Left ventricle myocardium inferior (tissue), 1 donor: ENCODE results near the gene STX2. TPM values are rescaled to one million over a fixed set of nuclear protein-coding genes. Genes with fewer than 3 reads are reported as not detected.

Experiments used
- DNase-seq: peaks from one replicate; pipeline ENCODE4 v3.0.0-alpha.2; 2020
- H3K27ac ChIP-seq: fragments of 200-600 bp; replicated peaks from 2 replicates; pipeline ENCODE4 v1.8.0; 2021
- H3K27me3 ChIP-seq: fragments of 200-600 bp; 2 replicates; pipeline ENCODE4 v1.8.0; 2021; ENCODE audit warnings: low read depth
- H3K36me3 ChIP-seq: fragments of 200-600 bp; 2 replicates; pipeline ENCODE4 v1.8.0; 2021
- H3K4me1 ChIP-seq: fragments of 200-600 bp; 2 replicates; pipeline ENCODE4 v1.8.0; 2021
- H3K4me3 ChIP-seq: fragments of 200-600 bp; 2 replicates; pipeline ENCODE4 v1.8.0; 2021; ENCODE audit warnings: mild to moderate bottlenecking, moderate library complexity
- H3K9me3 ChIP-seq: fragments of 200-600 bp; replicated peaks from 2 replicates; pipeline ENCODE4 v1.8.0; 2021
- intact Hi-C: fragments of 100-400 bp; cut with micrococcal nuclease; formaldehyde crosslinking; loops from one replicate; pipeline ENCODE4 v1.11.0; 2022
- total RNA-seq: library from RNA; stranded (reverse); fragmentation: NEBNext Ultra II Directional; extraction: Animal tissue kit (Norgen Biotek cat#: 25700); gene quantifications from one replicate; pipeline ENCODE4 v1.2.1, GENCODE V29; 2021
- TF ChIP-seq, protein P1 (sequence below): fragments of 200-600 bp; IDR thresholded peaks from 2 replicates; pipeline ENCODE4 v1.8.0; 2021; ENCODE audit warnings: antibody characterized with exemption, mild to moderate bottlenecking, borderline replicate concordance
- donor health status: DM: no; HTN: yes; CAD: no; lungs with severe emphysema.

STX2 gene
- total RNA-seq, 1 donor from 2014 or later, result 11.1 TPM

DNA sequence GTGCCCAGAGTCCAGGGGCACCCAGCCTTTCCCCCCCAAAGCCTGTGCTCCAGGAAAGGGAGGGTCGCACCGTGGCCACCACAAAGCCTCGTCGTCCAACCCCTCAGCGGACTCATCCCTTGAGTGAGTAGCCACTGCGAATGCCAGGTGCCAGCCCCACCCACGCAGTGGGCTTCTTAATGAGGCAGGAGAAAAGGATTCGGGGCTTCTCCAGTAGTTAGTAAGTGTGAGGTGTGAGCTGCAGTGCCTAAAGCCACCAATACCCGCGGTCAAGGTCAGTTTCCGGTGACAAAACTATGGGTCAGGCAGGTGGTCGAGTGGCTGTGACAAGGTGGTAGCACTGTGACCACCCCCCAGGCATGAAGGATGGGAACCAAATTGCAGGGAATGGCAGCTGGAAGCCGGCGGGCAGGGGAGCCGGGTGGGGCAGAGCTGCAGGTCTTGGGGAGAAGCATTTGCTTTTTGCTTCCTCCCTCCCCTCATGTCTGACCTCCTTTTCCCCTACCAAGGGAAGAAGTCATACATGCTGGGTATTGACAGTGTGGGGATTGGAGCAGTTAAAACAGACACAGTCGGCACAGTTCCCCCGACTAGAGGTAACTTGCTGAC, 40.8 kb upstream of the STX2 start:
- peaks cover 20% of the 10 kb centered on the region for H3K36me3 ChIP-seq
- no peaks in the 10 kb centered on the region for H3K27me3 ChIP-seq
- peaks cover under 1% of the 10 kb centered on the region for H3K4me1 ChIP-seq
- intact Hi-C loops, result no loop called here
- H3K4me3 ChIP-seq, result peak overlapping the region; percentile 40
- H3K9me3 ChIP-seq, result no peaks in the 10 kb centered on the region
- TF ChIP-seq, protein P1, sequence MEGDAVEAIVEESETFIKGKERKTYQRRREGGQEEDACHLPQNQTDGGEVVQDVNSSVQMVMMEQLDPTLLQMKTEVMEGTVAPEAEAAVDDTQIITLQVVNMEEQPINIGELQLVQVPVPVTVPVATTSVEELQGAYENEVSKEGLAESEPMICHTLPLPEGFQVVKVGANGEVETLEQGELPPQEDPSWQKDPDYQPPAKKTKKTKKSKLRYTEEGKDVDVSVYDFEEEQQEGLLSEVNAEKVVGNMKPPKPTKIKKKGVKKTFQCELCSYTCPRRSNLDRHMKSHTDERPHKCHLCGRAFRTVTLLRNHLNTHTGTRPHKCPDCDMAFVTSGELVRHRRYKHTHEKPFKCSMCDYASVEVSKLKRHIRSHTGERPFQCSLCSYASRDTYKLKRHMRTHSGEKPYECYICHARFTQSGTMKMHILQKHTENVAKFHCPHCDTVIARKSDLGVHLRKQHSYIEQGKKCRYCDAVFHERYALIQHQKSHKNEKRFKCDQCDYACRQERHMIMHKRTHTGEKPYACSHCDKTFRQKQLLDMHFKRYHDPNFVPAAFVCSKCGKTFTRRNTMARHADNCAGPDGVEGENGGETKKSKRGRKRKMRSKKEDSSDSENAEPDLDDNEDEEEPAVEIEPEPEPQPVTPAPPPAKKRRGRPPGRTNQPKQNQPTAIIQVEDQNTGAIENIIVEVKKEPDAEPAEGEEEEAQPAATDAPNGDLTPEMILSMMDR, result no peak
- DNase-seq, result no peak
- H3K27ac ChIP-seq, result no peak overlapping the region

DNA sequence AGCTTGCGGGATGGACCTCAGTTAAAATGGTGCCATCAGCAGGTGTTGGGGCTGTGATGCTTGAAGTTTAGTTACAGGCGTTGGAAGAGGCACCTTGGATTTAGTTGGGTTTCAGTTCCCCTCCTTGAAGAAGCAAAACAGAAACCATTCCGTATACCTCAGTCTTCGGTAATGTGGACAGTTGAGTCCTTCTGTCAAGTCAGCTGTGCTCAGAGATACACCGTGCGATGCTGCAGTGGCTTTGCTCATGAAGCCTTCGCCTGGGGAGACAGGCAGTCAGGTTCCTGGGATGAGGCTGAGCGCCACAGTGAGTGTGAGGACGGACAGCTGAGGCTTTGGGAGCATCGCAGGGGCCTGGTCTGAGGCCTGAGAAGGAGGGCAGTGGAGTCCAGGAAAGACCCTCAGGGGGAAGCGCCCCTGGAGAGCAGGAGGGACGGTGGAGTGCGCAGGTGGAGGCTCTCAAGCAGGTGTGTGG, 40.2 kb upstream of the STX2 start:
- TF ChIP-seq, protein P1, result no peak
- H3K36me3 ChIP-seq, result peaks cover 26% of the 10 kb centered on the region
- H3K27ac ChIP-seq, result no peak overlapping the region
- H3K4me3 ChIP-seq, result no peak overlapping the region
- H3K4me1 ChIP-seq, result peaks cover 7% of the 10 kb centered on the region
- no peak for DNase-seq
- intact Hi-C loops, result no loop called here
- H3K9me3 ChIP-seq, result no peaks in the 10 kb centered on the region
- H3K27me3 ChIP-seq, result no peaks in the 10 kb centered on the region

DNA sequence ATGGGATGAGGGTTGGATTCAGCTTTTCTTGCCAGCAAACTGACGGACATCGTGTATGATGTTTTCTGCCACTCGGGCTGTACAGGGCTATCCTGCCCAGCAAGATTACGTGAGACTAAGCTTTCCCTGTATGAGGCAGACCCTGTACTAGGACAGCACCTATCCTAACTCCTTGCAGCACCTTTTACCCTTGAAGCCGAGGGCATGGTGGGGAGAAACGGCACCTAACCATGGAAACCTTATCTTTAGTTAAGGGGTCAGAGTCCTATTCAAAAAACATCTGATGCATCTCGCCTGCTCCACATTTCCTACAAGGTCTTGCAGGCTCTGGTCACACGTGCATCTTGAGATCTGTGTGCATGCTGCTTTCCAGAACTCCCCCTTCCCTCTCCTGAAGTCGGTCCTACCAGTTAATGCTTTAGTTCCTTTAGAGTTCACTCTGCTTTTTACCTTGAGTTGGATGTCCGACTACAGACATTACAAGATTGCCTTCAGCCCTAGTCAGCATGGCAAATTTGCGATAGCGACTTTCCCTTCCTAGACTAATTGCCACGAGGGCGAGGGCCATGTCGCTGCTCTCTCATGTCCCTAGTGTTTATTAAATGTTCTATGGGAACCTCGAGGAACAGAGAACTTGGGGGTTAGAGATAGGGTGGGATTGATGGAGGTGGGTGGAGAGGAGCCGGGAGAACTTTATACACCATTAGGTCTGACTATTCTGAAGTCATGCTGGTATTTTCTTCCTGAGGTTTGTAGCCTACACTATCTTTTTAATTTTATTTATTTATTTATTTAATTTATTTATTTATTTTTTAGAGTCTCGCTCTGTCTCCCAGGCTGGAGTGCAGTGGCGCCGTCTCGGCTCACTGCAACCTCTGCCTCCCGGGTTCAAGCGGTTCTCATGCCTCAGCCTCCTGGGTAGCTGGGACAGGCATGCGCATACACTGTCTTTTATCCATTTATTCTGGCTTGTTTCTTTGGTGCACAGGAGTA, 39.4 kb upstream of the STX2 start:
- Histone ChIP-seq H3K4me1 (peaks cover 15% of the 10 kb centered on the region), H3K9me3 (no peaks in the 10 kb centered on the region), H3K27me3 (no peaks in the 10 kb centered on the region), H3K4me3 (no peak overlapping the region), H3K36me3 (peaks cover 34% of the 10 kb centered on the region), H3K27ac (no peak overlapping the region)
- intact Hi-C loops, result no loop called here
- TF ChIP-seq, protein P1, result no peak
- no peak for DNase-seq

DNA sequence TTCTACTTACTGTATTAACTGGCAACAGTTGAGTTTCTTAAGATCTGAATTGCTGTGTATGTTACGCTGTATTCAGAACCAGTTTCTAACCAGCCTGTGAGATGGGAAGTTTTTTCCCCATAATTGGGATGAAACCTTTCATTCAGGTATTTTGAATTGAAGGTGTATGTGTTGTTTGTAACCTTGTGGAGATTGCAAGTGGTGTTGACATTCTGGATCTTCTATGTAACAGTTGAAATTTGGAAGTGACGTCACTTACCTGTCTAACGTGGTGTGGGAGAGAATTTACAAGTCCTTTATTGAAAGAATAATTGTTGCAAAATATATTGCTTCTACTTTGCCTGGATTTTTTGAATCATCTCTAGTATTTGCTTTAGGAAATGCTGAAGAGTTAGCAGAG, 38.3 kb upstream of the STX2 start:
- intact Hi-C loops, result no loop called here
- Histone ChIP-seq H3K9me3 (no peaks in the 10 kb centered on the region), H3K4me3 (no peak overlapping the region), H3K27ac (no peak overlapping the region), H3K27me3 (no peaks in the 10 kb centered on the region), H3K36me3 (peaks cover 42% of the 10 kb centered on the region), H3K4me1 (peaks cover 26% of the 10 kb centered on the region)
- DNase-seq, result no peak
- TF ChIP-seq, protein P1, result no peak

DNA sequence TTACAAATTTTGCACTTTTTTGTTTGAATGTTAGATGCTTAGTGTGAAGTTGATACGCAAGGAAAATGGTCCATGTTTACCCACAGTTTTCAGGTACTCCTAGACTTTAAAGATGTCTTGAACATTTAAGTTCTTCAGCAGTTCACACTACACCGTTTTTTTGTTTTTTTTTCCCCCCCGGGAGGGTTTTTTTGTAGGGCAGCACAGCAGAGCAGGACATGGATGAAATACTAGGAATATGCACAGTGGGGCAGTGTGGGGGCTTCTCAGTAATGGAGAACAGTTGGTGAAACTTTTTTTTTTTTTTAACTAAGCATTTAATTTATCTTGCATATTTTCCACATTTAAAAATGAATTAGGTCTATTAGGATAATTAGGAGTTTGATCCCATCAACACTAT, 37.7 kb upstream of the STX2 start:
- Histone ChIP-seq H3K4me3 (no peak overlapping the region), H3K36me3 (peaks cover 42% of the 10 kb centered on the region), H3K27ac (no peak overlapping the region), H3K9me3 (no peaks in the 10 kb centered on the region), H3K27me3 (no peaks in the 10 kb centered on the region), H3K4me1 (peaks cover 26% of the 10 kb centered on the region)
- no peak for DNase-seq
- TF ChIP-seq, protein P1, result no peak
- intact Hi-C loops, result no loop called here
